Tibial nerve (tissue), 3 donors: ENCODE data around the gene GLMN.
"Not testable (repeated sequence)": the region's sequence is repeated elsewhere in the genome, so short reads cannot be mapped to it uniquely, and the experiment has no call there.

Experiments used
- POLR2A ChIP-seq, 2 donors: fragments of 450-650 bp; IDR thresholded peaks; one replicate each; pipeline ENCODE4 v1.6.1; 2017; ENCODE audit warnings: antibody characterized with exemption in 2 of 2, mild to moderate bottlenecking in 2 of 2, moderate library complexity in 2 of 2
- TF ChIP-seq, protein P1 (sequence below), 5 experiments: fragments of 200-600 bp in 3 of 5; fragments of 450-650 bp in 2 of 5; sonication (generic) in 3 of 5; IDR thresholded peaks; one replicate each; pipeline ENCODE4 v1.5.1; 2016 to 2019; ENCODE audit warnings: antibody characterized with exemption in 5 of 5, mild to moderate bottlenecking in 3 of 5, moderate library complexity in 2 of 5

GRCh38 chr1:92254714-92255113, 44.1 kb downstream of the GLMN start:
- TF ChIP-seq POLR2A (IDR thresholded peaks at IDR 0.05), result not testable (repeated sequence)
- TF ChIP-seq, protein P1, sequence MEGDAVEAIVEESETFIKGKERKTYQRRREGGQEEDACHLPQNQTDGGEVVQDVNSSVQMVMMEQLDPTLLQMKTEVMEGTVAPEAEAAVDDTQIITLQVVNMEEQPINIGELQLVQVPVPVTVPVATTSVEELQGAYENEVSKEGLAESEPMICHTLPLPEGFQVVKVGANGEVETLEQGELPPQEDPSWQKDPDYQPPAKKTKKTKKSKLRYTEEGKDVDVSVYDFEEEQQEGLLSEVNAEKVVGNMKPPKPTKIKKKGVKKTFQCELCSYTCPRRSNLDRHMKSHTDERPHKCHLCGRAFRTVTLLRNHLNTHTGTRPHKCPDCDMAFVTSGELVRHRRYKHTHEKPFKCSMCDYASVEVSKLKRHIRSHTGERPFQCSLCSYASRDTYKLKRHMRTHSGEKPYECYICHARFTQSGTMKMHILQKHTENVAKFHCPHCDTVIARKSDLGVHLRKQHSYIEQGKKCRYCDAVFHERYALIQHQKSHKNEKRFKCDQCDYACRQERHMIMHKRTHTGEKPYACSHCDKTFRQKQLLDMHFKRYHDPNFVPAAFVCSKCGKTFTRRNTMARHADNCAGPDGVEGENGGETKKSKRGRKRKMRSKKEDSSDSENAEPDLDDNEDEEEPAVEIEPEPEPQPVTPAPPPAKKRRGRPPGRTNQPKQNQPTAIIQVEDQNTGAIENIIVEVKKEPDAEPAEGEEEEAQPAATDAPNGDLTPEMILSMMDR (IDR thresholded peaks at IDR 0.05), result not testable (repeated sequence)
